HG03439 (cell line): Measurements from ENCODE around the gene PTBP3.
"Not testable (repeated sequence)": the region's sequence is repeated elsewhere in the genome, so short reads cannot be mapped to it uniquely, and the experiment has no call there.

Experiments
- ATAC-seq: cut with Tn5 transposase; IDR thresholded peaks from one replicate; pipeline ENCODE4 v1.9.1; 2021; ENCODE audit warnings: mild to moderate bottlenecking, moderate library complexity; ENCODE audit not compliant: unreplicated experiment

PTBP3 gene

GRCh38 chr9:112323378-112323854 lies 10.0 kb downstream of the PTBP3 start:
- no peak for ATAC-seq

- no peak for ATAC-seq
Measured at GRCh38 chr9:112322701-112323377, 10.6 kb downstream of the PTBP3 start.

GRCh38 chr9:112316258-112316943 lies 17.0 kb downstream of the PTBP3 start:
- no peak for ATAC-seq

- ATAC-seq, result no peak
Measured at GRCh38 chr9:112315331-112316257, 17.8 kb downstream of the PTBP3 start.

- no peak for ATAC-seq
Measured at GRCh38 chr9:112312139-112312538, 21.3 kb downstream of the PTBP3 start.

- ATAC-seq, result no peak
Measured at GRCh38 chr9:112311497-112311896, 21.9 kb downstream of the PTBP3 start.

- ATAC-seq, result no peak
Measured at GRCh38 chr9:112310826-112311225, 22.6 kb downstream of the PTBP3 start.

- ATAC-seq, result no peak
Measured at GRCh38 chr9:112308588-112308987, 24.8 kb downstream of the PTBP3 start.

GRCh38 chr9:112301420-112301819 lies 32.0 kb downstream of the PTBP3 start:
- ATAC-seq, result no peak

- no peak for ATAC-seq
Measured at GRCh38 chr9:112299514-112299913, 33.9 kb downstream of the PTBP3 start.

- no peak for ATAC-seq
Measured at GRCh38 chr9:112296929-112297328, 36.5 kb downstream of the PTBP3 start.

- ATAC-seq, result no peak
Measured at GRCh38 chr9:112295174-112295573, 38.2 kb downstream of the PTBP3 start.

GRCh38 chr9:112288029-112288428 lies 45.4 kb downstream of the PTBP3 start:
- no peak for ATAC-seq

GRCh38 chr9:112286926-112287325 lies 46.5 kb downstream of the PTBP3 start:
- no peak for ATAC-seq

- ATAC-seq, result no peak
Measured at GRCh38 chr9:112285056-112285455, 48.4 kb downstream of the PTBP3 start.

- ATAC-seq, result no peak
Measured at GRCh38 chr9:112283582-112284253, 49.7 kb downstream of the PTBP3 start.

GRCh38 chr9:112282841-112283240 lies 50.6 kb downstream of the PTBP3 start:
- ATAC-seq, result not testable (repeated sequence)

GRCh38 chr9:112280904-112281303 lies 52.5 kb downstream of the PTBP3 start:
- ATAC-seq, result no peak

- ATAC-seq, result no peak
Measured at GRCh38 chr9:112279501-112279900, 53.9 kb downstream of the PTBP3 start.

GRCh38 chr9:112278152-112278551 lies 55.3 kb downstream of the PTBP3 start:
- no peak for ATAC-seq

GRCh38 chr9:112274600-112274999 lies 58.8 kb downstream of the PTBP3 start:
- ATAC-seq, result no peak
